ENCODE results near the gene DSCAM. TPM values are rescaled to one million over a fixed set of nuclear protein-coding genes. Genes with fewer than 3 reads are reported as not detected.

DSCAM gene
- polyA plus RNA-seq, 3 donors: not detected

- Histone ChIP-seq H3K36me3 (replicated peaks in 1 of 2; ENCODE audit: control insufficient read depth in 1 of 2, insufficient read depth in 2 of 2, low read length in 2 of 2) (no peaks in the 10 kb centered on the region), H3K27me3 (ENCODE audit: control insufficient read depth in 2 of 2, insufficient read depth in 2 of 2, low read length in 2 of 2) (no peaks in the 10 kb centered on the region), H3K79me2 (ENCODE audit: insufficient read depth, low read length) (no peaks in the 10 kb centered on the region), H2AFZ (ENCODE audit: insufficient read depth, low read depth, low read length, poor library complexity, severe bottlenecking) (no peak overlapping the region), H3K27ac (ENCODE audit: low read depth in 1 of 2, low read length in 2 of 2) (no peak overlapping the region), H3K9me3 (replicated peaks in 1 of 2; ENCODE audit: control insufficient read depth in 1 of 2, insufficient read depth in 1 of 2, low read length in 2 of 2) (peaks cover 0 to 2% of the 10 kb centered on the region in 2 donors), H3K4me3 (replicated peaks in 1 of 3; ENCODE audit: low read depth in 2 of 3, low read length in 3 of 3) (no peak overlapping the region), H3K4me2 (replicated peaks; ENCODE audit: extremely low read depth, low read length, poor library complexity, severe bottlenecking) (no peak overlapping the region), H4K20me1 (ENCODE audit: insufficient read depth, low read length) (no peaks in the 10 kb centered on the region), H3K9ac (ENCODE audit: insufficient read depth, low read length, poor library complexity, severe bottlenecking) (no peak overlapping the region), H3K4me1 (ENCODE audit: control insufficient read depth in 1 of 2, insufficient read depth in 2 of 2, low read length in 2 of 2) (no peaks in the 10 kb centered on the region)
- DNase-seq: no peak
- 100% methylated on average over 4 of the region's 4 CpGs for WGBS (ENCODE audit: insufficient coverage)
- no peaks in the 10 kb centered on the region for H3K36me3 Mint-ChIP-seq
- no peak overlapping the region for H3K4me3 Mint-ChIP-seq
- H3K9me3 Mint-ChIP-seq: peaks cover 1 to 18% (median 8%) of the 10 kb centered on the region in 7 donors
- TF ChIP-seq CTCF (IDR thresholded peaks at IDR 0.05): no peak
- H3K4me1 Mint-ChIP-seq: no peaks in the 10 kb centered on the region
- intact Hi-C loops (cut with micrococcal nuclease): no loop called here
- H3K27me3 Mint-ChIP-seq (ENCODE audit: low read depth in 3 of 3): no peaks in the 10 kb centered on the region
- no peak overlapping the region for H3K27ac Mint-ChIP-seq
Measured at GRCh38 chr21:40827509-40827908, 19.4 kb downstream of the DSCAM start.

DNA sequence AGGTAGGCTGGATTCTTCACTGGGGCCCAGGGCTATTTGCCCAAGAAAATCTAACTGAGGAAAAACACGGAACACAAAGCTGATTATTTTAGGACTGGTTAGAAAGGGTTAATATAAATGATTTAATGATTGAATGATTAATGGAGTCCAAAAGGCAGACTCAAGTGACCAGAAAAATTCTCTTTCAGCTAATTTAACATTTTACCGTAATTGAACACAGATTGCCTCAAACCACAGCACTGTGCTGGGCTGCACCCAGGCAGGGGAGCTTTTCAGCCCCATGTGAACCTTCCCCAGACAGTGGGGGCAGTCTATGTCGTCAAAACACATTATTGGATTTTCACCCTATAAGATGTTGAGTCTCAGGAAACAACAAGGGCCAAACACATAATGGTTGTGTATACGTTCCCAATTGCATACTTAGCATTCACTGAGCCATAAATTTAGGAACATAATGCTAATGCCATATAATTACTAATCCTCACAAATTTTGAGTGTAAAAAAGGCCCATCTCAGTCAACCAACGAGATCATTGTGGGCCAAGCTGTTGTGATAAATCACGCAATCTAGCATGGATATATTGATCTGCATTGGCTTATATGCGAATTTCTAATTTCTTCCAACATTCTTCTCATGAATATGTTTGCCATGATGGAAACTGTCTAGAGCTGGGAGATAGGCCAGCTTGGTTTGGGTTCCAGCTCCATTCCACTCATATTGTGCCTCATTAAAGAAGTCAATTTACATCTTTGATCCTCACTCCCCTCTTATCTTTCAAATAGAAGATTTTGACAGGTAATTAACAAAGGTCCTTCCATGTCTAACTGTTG, 27.7 kb downstream of the DSCAM start:
- no peak for TF ChIP-seq CTCF (IDR thresholded peaks at IDR 0.05)
- Histone ChIP-seq H3K27me3 (ENCODE audit: control insufficient read depth in 2 of 2, insufficient read depth in 2 of 2, low read length in 2 of 2) (no peaks in the 10 kb centered on the region), H3K4me2 (replicated peaks; ENCODE audit: extremely low read depth, low read length, poor library complexity, severe bottlenecking) (no peak overlapping the region), H3K4me1 (ENCODE audit: control insufficient read depth in 1 of 2, insufficient read depth in 2 of 2, low read length in 2 of 2) (no peaks in the 10 kb centered on the region), H3K27ac (ENCODE audit: low read depth in 1 of 2, low read length in 2 of 2) (no peak overlapping the region), H3K9ac (ENCODE audit: insufficient read depth, low read length, poor library complexity, severe bottlenecking) (no peak overlapping the region), H3K9me3 (replicated peaks in 1 of 2; ENCODE audit: control insufficient read depth in 1 of 2, insufficient read depth in 1 of 2, low read length in 2 of 2) (peaks cover 0 to 7% of the 10 kb centered on the region in 2 donors), H2AFZ (ENCODE audit: insufficient read depth, low read depth, low read length, poor library complexity, severe bottlenecking) (no peak overlapping the region), H3K79me2 (ENCODE audit: insufficient read depth, low read length) (no peaks in the 10 kb centered on the region), H4K20me1 (ENCODE audit: insufficient read depth, low read length) (no peaks in the 10 kb centered on the region), H3K36me3 (replicated peaks in 1 of 2; ENCODE audit: control insufficient read depth in 1 of 2, insufficient read depth in 2 of 2, low read length in 2 of 2) (no peaks in the 10 kb centered on the region), H3K4me3 (replicated peaks in 1 of 3; ENCODE audit: low read depth in 2 of 3, low read length in 3 of 3) (no peak overlapping the region)
- Mint-ChIP-seq H3K27ac (no peak overlapping the region), H3K9me3 (peaks cover 7 to 14% (median 10%) of the 10 kb centered on the region in 7 donors), H3K4me3 (no peak overlapping the region), H3K36me3 (no peaks in the 10 kb centered on the region), H3K4me1 (no peaks in the 10 kb centered on the region), H3K27me3 (ENCODE audit: low read depth in 3 of 3) (no peaks in the 10 kb centered on the region)
- intact Hi-C loops (cut with micrococcal nuclease): no loop called here
- WGBS (ENCODE audit: insufficient coverage): 100% methylated on average over 2 of the region's 7 CpGs
- DNase-seq: no peak
